Ovary (tissue), 9 donors: ENCODE data around the gene SLC6A12. TPM values are rescaled to one million over a fixed set of nuclear protein-coding genes. Genes with fewer than 3 reads are reported as not detected.

ENCODE experiments used
- DNase-seq, 5 donors: peaks; one replicate each; pipeline ENCODE4 v3.0.0-alpha.2; 2019 to 2020
- H3K27ac ChIP-seq, 2 donors: fragments of 200-600 bp; one replicate each; pipeline versions ENCODE4 v1.5.1 to v1.8.0; 2019 to 2022
- H3K27me3 ChIP-seq: fragments of 200-600 bp; one replicate; pipeline ENCODE4 v1.8.0; 2022
- H3K36me3 ChIP-seq: fragments of 200-600 bp; sonication (generic); one replicate; pipeline ENCODE4 v1.5.1; 2019
- H3K4me1 ChIP-seq: one replicate; pipeline ENCODE4 v1.8.1; 2013; ENCODE audit warnings: mild to moderate bottlenecking, moderate library complexity; ENCODE audit not compliant: insufficient read depth
- H3K4me3 ChIP-seq: fragments of 200-600 bp; sonication (generic); one replicate; pipeline ENCODE4 v1.5.1; 2017
- H3K9me3 ChIP-seq, 2 donors: fragments of 200-600 bp in 1 of 2; sonication (generic) in 1 of 2; one replicate each; pipeline versions ENCODE4 v1.5.1 to v1.8.1; 2013 to 2019; ENCODE audit warnings: mild to moderate bottlenecking in 1 of 2, moderate library complexity in 1 of 2
- EP300 ChIP-seq: sonication (generic); formaldehyde crosslinking; IDR thresholded peaks from one replicate; pipeline ENCODE4 v1.6.1; 2017; ENCODE audit warnings: antibody characterized with exemption
- POLR2A ChIP-seq: fragments of 450-650 bp; IDR thresholded peaks from one replicate; pipeline ENCODE4 v1.6.1; 2017; ENCODE audit warnings: antibody characterized with exemption, mild to moderate bottlenecking, moderate library complexity
- WGBS, 3 donors: extraction: QIAGEN DNeasy Blood & Tissue Kit in 1 of 3; methylation state at CpG; one replicate each; pipeline versions ENCODE4 v1.1.5 to v1.1.7; 2013 to 2017; 5-methylcytosine and 5-hydroxymethylcytosine counted together
- intact Hi-C, 4 donors: fragments of 100-400 bp; cut with DNase I; formaldehyde crosslinking; loops; one replicate each; pipeline versions ENCODE4 v1.11.0 to v1.15.1; 2022 to 2023
- polyA plus RNA-seq, 2 donors: library from polyadenylated mRNA; stranded (reverse); fragments of 200-250 nt in 1 of 2; fragments of 350-450 nt in 1 of 2; fragmentation: Illumina TruSeq in 1 of 2; extraction: RNeasy Lipid Tissue Mini Kit (QIAGEN cat#74804) in 1 of 2; gene quantifications; one replicate each; pipeline ENCODE4 v1.2.3, GENCODE V29; 2013 to 2014
- total RNA-seq, 7 donors: library from RNA; depleted of rRNA in 2 of 7; stranded (reverse); fragments of >200 nt in 2 of 7; fragmentation: NEBNext Ultra II Directional in 3 of 7; extraction: Animal tissue kit (Norgen Biotek cat#: 25700) in 3 of 7; gene quantifications; one replicate each; pipeline versions ENCODE4 v1.1.0 to v1.2.4, GENCODE V29; 2016 to 2023
- TF ChIP-seq, protein P1 (sequence below), 3 donors: fragments of 450-650 bp in 2 of 3; fragments of 200-600 bp in 1 of 3; IDR thresholded peaks; one replicate each; pipeline versions ENCODE4 v1.5.1 to v1.8.0; 2016 to 2022; ENCODE audit warnings: antibody characterized with exemption in 3 of 3, mild to moderate bottlenecking in 1 of 3
- donor health status: DM: no; HTN: no; CAD: no; lungs with moderate emphysema.
- donor health status: DM: no; HTN: no; CAD: no.
- donor health status: Bipolar disorder and iron deficiency.
- donor health status: DM: yes; HTN: yes; CAD: no.
- donor health status: DM: no; HTN: no; CAD: no.
- donor health status: DM: yes; HTN: yes; CAD: no.

The SLC6A12 gene
- total and polyA plus RNA-seq, 9 donors = 0.24 to 7.5 (median 1.5) TPM; not detected in 1

DNA sequence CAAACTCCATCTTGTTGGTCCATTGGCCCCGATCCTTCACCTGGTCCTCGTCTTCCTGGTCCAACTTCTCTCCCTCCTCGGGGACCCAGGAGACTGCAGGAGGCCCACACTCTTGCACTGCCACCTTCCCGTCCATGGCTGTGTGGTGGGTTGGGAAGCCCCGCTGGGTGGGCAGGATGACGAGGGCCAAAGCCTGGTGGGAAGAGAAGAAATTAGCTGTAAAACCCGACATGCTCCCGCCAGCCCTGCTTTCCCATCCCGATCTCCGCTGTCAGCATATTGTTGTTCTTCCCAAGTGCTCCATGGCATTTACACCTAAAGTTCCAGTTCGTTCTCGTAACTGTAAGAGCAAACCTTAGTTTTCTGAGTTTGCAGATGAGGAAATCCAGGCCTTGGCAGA, 4.1 kb downstream of the SLC6A12 start:
- intact Hi-C loops = no loop called here
- H3K36me3 ChIP-seq = no peaks in the 10 kb centered on the region
- WGBS, 3 donors = 94 to 96% (median 95%) methylated on average over 12 of the region's 12 CpGs
- H3K9me3 ChIP-seq = no peaks in the 10 kb centered on the region
- no peak for DNase-seq
- H3K4me1 ChIP-seq = no peaks in the 10 kb centered on the region
- TF ChIP-seq, protein P1, sequence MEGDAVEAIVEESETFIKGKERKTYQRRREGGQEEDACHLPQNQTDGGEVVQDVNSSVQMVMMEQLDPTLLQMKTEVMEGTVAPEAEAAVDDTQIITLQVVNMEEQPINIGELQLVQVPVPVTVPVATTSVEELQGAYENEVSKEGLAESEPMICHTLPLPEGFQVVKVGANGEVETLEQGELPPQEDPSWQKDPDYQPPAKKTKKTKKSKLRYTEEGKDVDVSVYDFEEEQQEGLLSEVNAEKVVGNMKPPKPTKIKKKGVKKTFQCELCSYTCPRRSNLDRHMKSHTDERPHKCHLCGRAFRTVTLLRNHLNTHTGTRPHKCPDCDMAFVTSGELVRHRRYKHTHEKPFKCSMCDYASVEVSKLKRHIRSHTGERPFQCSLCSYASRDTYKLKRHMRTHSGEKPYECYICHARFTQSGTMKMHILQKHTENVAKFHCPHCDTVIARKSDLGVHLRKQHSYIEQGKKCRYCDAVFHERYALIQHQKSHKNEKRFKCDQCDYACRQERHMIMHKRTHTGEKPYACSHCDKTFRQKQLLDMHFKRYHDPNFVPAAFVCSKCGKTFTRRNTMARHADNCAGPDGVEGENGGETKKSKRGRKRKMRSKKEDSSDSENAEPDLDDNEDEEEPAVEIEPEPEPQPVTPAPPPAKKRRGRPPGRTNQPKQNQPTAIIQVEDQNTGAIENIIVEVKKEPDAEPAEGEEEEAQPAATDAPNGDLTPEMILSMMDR (IDR thresholded peaks at IDR 0.05) = no peak
- TF ChIP-seq POLR2A = no peak
- no peak for TF ChIP-seq EP300
- H3K4me3 ChIP-seq = no peak overlapping the region
- H3K27ac ChIP-seq = no peak overlapping the region
- no peaks in the 10 kb centered on the region for H3K27me3 ChIP-seq

DNA sequence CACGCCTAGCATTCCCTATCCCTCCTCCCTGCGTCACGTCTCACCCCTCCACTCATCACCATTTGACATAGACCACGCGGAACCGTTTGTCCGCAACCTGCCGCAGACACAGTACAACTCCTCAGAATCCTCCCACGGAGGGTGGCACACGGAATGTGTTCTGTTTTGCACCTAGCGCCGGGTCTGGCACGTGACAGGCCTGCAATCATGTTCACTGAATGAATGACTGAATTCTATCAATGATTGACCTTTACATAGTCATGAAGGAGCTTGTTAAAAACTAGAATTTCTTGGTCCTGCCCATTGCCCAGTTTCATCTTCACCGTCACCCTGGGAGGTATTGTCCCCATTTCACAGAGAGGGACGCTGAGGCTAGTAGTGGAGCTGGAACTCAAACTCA, 4.7 kb downstream of the SLC6A12 start:
- H3K36me3 ChIP-seq = no peaks in the 10 kb centered on the region
- no peaks in the 10 kb centered on the region for H3K9me3 ChIP-seq
- no peak overlapping the region for H3K4me3 ChIP-seq
- no peak overlapping the region for H3K27ac ChIP-seq
- 74 to 89% (median 88%) methylated on average over 15 of the region's 15 CpGs for WGBS, 3 donors
- no peak for DNase-seq
- TF ChIP-seq, protein P1 (IDR thresholded peaks at IDR 0.05) = no peak
- TF ChIP-seq EP300 (no peak), POLR2A (no peak)
- H3K4me1 ChIP-seq = peaks cover under 1% of the 10 kb centered on the region
- no peaks in the 10 kb centered on the region for H3K27me3 ChIP-seq
- intact Hi-C loops = no loop called here

DNA sequence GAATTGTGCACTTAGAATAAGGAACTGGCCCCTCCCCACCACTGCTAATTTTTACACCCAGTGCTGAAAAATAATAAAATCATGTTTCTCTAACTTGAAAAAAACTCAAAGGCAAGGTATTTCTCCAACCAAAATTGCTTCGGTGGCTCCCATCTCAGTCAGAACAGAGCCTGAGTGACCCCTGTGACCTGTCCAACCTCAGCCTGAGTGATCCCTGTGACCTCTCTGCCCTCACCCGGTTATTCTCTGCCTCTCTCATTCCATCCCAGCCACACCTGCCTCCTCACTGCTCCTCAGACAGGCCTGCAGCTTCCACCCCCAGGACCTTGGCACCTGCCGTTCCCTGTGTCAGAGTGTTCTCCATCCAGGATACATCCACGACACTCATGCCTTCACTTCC, 5.1 kb downstream of the SLC6A12 start:
- TF ChIP-seq POLR2A (no peak), EP300 (no peak)
- TF ChIP-seq, protein P1 (IDR thresholded peaks at IDR 0.05) = no peak
- H3K27me3 ChIP-seq = no peaks in the 10 kb centered on the region
- H3K4me3 ChIP-seq = no peak overlapping the region
- no peak for DNase-seq
- WGBS, 3 donors = 67 to 76% (median 73%) methylated on average over 4 of the region's 4 CpGs
- peaks cover 5% of the 10 kb centered on the region for H3K4me1 ChIP-seq
- intact Hi-C loops = no loop called here
- no peak overlapping the region for H3K27ac ChIP-seq
- H3K9me3 ChIP-seq = no peaks in the 10 kb centered on the region
- H3K36me3 ChIP-seq = no peaks in the 10 kb centered on the region

DNA sequence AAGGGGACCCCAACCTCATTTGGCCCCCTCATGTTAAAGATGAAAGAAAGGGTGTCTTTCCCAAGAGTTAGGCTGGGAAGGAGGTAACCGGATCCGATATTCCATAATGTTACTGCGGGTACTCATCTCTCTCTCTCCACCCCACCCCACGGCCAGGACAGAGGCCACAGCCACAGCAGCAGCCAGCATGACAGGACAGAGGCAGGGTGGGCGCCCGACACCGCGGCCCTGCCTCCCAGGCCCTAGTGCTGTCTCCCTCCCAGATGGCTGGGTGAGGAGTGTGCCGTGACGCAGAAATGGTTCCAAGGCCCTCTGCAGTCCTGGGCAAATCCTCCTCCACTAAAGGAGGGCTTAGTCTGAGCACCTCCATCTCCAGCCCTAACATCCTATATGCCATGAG, 6.2 kb downstream of the SLC6A12 start:
- Histone ChIP-seq H3K9me3 (no peaks in the 10 kb centered on the region), H3K4me1 (peaks cover 5% of the 10 kb centered on the region), H3K36me3 (no peaks in the 10 kb centered on the region), H3K27ac (no peak overlapping the region), H3K4me3 (no peak overlapping the region), H3K27me3 (no peaks in the 10 kb centered on the region)
- DNase-seq = no peak
- intact Hi-C loops = no loop called here
- TF ChIP-seq, protein P1 (IDR thresholded peaks at IDR 0.05) = no peak
- 83 to 95% (median 84%) methylated on average over 10 of the region's 10 CpGs for WGBS, 3 donors
